GM23248 (cell line): Measurements from ENCODE around the gene TEAD3.

Experiments
- EZH2 ChIP-seq: fragments of 200-600 bp; sonication (generic); IDR thresholded peaks from 2 replicates; pipeline ENCODE4 v1.6.1; 2018; ENCODE audit warnings: antibody characterized with exemption, mild to moderate bottlenecking; ENCODE audit not compliant: insufficient read depth, poor library complexity, severe bottlenecking
- EZH2phosphoT487 ChIP-seq: fragments of 200-600 bp; sonication (generic); IDR thresholded peaks from 2 replicates; pipeline ENCODE4 v1.6.1; 2018; ENCODE audit warnings: antibody characterized with exemption, moderate library complexity, mild to moderate bottlenecking, low read depth; ENCODE audit not compliant: insufficient read depth

DNA sequence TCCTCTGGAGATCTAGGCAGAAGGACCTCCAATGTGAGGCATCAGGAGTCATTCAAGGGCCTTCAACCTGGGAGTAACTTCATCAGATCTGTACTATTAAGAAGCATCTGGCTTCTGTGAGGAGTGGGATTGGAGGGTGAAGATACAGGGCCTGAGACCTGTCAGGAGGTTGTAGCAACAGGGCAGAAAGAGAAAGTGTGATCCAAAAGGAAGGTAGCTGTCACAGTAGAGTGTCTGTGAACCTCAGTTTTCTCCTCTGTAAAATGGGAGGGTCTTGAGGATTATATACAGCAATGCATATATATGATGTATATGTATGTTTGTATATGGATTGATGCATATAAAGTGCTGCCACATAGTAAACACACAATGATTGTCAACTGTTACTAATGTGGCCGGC is 31.2 kb downstream of the TEAD3 start:
- no peak for TF ChIP-seq EZH2
- TF ChIP-seq EZH2phosphoT487, result no peak
